ENCODE data around the gene PADI3.
A peak's percentile ranks its signal among the peaks of the same experiment; 100 is the strongest.
"Not testable (repeated sequence)": the region's sequence is repeated elsewhere in the genome, so short reads cannot be mapped to it uniquely, and the experiment has no call there.

PADI3 gene

DNA sequence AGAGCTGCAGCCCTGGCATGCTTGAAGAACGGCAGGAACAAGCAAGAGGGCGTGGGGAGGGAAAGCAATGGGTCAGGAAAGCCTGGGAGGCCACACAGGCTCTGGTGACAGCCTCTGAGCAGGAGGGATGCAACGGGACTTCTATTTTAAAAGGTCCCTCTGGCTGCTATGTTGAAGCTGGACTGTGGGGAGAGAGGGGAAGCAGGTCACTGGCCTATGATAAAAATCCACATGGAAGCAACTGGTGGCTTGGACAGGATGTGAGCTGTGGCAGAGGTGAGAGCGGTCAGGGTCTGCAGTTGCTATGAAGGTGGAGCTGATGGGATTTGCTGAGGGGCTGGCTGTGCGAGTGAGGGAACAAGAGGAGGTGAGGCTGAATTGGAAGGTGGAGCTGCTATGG is 32.8 kb upstream of the PADI3 start:
- no peak for DNase-seq

DNA sequence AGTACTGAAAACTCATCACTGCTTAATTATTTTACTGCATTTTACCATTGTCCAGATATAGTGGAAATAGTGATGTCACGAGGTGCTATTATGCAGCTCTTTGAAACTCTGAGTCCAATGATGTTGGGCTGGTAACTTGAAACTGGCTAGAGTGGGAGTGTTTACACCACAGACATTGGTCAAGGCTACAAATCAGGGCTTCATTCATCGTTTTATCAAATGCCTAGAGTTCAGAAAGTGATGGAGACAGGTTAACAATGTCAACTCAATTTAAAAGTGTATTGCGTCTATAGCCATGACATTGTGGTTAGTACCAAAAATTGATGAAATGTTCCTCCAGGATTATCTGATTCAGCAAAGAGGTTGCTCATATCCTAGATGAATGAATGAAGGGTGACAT is 31.3 kb upstream of the PADI3 start:
- no peak for DNase-seq

DNA sequence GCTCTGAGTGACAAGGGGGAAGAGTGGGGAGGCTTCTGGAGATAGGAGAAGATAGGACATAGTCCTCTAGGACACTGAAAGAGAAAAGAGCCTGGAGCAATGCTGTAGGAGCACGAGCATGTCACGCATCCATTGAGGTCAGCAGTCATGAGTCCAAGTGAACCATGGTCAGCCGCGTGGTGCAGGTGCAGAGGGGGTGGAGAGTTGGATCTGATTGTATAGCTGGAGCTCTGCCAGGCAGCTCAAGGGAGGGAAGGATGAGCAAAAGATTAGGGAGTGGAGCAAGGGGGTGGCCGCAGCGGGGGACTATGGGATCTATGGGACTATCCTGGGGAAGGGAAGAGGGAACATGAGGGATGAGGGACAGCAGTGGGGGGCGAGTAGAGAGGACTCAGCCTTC is 30.0 kb upstream of the PADI3 start:
- no peak for DNase-seq

DNA sequence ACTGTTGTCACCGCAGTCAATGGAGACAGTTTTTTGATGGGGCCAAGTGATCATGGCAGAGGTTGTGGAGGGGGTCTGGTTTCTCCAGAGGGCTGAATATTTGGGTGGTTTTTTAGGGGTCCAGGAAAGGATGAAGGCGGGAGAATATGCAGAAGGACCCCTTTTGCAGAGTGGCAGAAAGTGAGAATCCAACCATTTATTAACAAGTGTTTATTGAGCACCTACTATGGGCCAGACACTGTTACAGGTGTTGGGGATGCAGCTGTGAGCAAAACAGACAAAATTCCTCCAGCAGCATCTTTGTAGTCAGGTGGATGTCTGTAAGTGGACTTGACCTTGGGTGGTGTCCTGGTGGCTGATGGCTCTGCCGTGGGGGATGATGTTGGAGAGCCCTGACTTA is 28.6 kb upstream of the PADI3 start:
- no peak for DNase-seq

DNA sequence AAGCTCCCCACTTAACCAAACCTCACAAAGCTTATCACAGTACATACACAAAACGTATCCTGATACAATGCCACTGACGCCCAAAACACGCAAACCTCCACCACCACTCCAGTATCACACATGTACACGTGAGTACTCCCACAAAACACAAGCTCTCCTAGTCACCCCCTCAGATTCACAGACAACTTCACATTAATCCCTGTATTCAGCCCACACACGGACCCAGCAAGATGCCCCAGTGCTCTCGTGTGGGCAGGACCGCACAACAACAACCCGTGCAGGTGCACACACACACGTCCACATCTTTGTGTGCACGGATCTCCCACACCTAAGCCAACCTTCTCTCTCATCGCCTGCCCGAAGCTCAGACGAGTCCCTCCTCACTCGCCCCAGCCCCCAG is 26.3 kb upstream of the PADI3 start:
- DNase-seq, result no peak

DNA sequence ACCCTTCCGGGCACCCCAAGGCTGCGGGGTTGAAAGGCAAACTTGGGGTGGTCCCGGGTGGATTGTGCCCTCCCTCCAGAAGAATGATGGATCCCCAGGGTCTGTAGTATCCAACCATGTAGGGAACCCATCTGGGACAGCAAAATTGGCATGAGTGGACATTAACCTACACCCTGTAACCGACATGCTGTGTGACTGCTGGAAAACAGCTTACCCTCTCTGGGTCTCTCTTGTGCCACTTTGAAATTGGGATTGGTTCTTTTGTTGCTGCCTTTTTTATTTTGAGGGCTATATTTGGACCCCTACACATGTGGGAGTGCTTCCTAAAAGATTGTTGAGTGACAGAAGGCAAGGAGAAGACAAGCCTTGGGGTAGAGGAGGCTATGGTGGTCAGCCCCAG is 24.5 kb upstream of the PADI3 start:
- no peak for DNase-seq

DNA sequence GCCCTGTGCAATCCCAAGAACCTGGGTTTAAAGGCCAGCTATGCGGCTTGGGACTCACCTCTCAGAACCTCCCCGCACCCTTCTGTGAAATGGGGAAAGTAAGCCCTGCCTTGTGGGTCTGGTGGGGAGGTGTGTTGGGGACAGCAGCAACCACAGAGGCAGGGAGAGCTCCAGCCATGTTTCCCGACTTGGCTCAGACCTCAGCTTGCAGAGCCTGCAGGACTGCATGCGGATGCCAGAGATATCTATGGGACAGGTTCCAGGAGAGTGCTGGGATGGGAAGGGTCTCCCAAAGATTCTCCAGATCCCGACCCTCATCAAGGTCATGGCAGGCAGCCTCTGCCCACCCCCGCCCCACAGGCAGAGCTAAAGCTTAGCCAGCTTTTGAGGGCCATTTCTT is 23.8 kb upstream of the PADI3 start:
- DNase-seq, result no peak

DNA sequence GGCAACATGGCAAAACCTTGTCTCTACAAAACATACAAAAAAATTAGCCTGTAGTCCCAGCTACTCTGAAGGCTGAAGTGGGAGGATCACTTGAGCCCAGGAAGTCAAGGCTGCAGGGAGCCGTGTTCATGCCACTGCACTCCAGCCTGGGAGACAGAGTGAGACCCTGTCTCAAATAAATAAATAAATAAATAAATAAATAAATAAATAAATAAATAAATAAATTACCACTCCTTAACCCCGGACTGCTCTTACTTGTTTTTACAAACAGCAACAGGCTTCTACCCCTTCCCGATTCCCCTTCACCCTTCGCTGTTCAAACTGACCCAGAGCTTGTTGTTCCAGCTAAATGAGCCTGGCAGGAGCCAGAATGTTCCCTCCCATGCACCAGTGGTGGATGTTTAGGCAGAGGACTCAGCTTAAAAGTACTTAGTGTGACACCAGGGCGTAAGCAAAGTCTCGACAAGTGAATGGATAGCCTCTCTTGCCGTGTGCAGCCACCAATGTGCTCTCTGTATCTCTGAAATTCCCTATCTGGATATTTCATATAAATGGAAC is 21.5 kb upstream of the PADI3 start:
- DNase-seq, result no peak

DNA sequence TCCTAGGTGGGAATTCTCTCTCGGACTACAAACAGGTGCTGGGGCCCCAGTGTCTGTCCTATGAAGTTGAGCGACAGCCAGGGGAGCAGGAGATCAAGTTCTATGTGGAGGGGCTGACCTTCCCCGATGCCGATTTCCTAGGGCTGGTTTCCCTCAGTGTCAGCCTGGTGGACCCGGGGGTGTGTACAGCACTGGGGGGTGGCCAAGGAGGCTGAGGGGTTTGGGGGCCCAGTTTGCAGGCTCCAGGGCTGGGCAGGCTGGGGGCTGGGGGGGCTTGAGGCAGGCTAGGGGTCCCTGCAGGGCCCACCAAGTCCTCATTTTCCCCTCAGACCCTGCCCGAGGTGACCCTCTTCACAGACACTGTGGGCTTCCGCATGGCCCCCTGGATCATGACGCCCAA is 20.3 kb upstream of the PADI3 start:
- no peak for DNase-seq

DNA sequence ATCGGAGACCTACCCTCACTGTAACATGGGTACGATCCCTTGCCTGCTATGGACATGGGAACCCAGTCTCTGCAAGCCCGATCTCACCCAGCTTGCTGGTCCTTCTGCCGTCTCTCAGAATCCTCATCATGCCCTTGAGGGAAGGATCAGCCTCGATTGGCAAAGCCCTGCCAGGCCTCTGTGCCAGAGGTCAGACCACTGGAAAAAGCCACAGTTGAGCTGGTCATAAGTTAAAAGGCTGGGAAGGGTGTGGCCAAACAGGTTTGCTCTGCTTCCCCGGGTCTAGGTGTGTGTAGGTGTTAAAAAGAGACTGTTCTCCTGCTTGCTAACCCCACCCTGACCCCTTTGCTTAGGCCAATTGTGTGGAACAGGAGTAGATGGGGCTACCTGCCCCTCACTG is 19.5 kb upstream of the PADI3 start:
- DNase-seq, result no peak

DNA sequence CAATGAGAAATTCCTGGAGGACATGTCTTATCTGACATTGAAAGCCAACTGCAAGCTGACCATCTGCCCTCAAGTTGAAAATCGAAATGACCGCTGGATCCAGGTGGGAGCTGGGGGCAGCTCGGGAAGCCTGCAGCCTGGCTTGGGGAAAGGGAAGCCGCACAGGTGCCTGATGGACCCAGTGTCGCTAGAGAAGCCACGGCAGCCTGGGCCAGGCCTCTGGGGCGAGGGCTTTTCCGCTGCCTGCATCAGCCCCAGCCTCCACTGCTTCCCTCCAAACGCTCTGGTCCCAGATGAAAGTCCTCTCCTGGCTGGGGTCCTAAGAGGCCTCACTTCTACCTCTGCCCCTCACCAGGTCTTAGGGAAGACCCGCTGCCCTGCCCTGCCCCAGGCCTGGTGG is 18.8 kb upstream of the PADI3 start:
- DNase-seq, result no peak

DNA sequence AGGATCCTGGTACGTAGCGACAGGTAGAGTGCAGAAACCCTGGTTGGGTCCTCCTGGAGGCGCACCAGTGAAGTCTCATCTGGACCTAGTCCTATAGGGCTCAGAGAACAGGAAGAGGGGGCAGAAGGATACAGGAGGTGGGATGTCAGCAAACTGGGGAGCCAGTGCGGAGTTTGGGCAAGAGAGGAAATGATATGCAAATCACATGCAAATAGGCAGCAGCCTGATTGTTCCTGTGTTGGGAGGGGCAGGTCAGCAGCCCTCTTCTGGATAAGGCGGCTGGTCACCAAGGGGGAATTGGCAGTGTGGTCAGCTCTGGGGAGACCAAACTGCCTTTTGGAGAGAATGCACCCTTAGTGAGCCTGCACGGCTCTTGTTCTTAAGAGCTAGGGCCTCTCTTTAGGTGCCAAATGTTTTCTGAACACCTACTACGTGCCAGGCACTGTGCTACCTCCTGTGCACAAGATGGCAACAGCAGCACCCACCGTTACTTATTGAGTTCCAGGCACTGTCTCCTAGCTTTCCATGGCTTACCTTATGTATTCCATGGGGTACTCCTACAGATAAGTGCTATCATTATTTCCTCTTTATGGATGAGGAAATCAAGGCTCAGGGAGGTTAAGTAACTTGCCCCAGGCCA is 18.1 kb upstream of the PADI3 start:
- no peak for DNase-seq

DNA sequence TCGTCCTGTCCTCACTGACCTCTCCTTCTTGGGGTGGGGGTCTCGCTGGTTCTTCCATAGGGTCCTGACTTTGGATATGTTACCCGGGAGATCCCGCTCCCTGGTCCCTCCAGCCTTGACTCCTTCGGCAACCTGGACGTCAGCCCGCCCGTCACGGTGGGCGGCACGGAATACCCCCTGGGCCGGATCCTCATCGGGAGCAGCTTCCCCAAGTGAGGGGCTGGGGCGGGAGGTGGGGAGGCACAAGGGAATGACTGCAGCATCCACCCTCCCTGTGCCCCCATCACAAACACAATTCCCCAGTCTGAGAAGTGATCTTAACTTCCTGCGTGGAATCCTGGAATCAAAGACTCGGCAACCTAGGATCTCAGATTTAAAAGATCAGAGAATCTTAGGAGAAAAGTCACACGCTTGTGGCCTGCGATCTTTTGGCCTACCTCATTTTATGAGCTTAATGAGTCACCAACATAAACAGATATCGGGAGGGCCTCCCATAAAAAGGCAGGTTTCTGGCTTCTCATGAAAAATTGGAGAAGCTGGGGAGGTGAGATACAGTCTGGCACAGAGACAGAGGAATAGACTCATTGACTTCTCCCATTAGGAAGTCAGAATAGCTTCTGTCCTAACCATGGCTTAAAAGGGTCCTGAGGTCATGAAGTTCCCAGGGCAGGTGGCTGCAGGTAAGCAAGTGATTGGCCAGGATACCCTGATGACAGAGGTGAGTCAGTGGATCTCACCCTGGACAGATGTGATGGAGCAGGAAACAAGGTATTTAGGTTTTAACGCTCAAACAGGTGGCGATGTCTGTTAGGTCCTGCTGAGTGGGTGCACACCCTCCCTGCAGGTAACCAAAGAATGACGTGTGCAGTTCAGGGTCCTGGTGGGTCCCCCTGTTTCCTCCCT is 15.9 kb upstream of the PADI3 start:
- no peak for DNase-seq

DNA sequence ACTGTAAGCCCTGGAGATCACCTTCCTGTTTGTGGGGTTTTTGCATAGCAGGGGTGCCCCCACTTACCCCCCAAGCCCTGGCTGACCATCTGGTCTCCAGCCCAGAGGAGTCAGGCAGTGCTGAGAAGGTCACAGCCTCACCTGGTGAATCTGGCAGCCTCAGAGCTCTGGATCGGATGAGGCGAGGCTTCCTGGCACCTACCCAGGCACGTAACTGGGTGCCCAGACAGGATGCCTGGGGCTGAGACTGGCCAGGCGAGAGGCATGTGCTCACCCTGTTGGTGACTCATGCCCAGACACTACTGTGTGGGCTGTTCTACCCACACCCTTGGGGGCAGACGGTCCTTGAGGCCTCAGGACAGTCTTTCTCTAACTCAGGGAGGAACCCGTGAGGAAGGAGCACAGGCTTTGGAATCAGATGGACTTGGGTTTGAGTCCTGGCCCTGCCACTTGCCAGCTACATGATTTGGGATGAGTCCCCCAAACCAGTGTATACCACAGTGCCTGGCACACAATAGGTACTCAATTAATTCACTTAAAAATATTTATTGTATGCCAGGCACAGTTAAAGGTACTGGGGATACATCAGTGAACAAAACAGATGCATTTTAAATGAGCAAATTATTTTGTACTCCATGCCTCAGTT is 15.1 kb upstream of the PADI3 start:
- DNase-seq, result no peak

DNA sequence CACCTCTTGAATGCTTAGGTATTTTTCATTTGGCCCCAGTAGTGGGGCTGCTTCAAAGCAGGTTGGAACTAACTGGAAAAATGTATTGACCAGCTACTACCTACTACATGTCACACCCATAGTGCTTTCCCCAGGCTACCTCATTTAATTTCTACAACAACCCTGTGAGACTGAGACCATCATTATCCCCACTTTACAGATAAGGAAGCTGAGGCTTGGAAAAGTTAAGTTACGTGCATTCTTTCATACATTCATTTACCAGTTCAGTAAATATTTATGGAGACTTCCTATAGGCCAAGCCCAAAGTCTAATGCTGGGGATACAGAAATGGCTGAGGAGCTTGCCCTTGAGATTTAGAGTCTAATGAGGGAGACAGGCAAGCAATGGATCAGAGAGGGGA is 14.5 kb upstream of the PADI3 start:
- no peak for DNase-seq

DNA sequence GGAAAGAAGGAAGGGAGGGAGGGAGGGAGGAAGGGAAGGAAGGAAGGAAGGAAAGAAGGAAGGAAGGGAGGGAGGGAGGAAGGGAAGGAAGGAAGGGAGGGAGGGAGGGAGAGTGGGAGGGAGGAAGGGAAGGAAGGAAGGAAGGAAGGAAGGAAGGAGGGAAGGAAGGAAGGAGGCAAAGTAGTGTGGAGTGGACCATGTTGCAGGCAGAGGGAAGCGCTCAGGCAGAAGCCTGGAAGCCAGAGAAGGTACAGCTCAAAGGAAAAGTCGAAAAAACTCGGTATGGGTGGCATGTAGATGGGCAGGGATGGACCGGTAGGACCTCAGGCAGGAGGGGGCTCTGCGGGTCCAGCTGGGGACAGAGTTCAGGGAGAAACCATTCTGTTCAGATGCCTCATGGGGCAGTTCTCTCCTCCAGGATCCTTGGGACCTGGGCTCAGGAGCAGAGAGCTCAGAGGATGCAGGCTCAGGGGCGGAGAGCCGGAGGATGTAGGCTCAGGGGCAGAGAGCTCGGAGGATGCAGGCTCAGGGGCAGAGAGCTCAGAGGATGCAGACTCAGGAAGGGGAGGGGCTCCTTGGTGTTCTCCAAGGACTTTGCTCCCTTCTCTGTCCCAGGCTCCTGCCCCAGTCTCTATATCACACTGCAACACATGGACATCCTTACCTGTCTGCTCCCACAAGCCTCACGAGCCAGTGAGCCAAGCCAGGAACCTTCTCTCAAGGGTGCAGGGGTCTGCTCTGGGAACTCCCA is 13.6 kb upstream of the PADI3 start:
- no peak for DNase-seq

DNA sequence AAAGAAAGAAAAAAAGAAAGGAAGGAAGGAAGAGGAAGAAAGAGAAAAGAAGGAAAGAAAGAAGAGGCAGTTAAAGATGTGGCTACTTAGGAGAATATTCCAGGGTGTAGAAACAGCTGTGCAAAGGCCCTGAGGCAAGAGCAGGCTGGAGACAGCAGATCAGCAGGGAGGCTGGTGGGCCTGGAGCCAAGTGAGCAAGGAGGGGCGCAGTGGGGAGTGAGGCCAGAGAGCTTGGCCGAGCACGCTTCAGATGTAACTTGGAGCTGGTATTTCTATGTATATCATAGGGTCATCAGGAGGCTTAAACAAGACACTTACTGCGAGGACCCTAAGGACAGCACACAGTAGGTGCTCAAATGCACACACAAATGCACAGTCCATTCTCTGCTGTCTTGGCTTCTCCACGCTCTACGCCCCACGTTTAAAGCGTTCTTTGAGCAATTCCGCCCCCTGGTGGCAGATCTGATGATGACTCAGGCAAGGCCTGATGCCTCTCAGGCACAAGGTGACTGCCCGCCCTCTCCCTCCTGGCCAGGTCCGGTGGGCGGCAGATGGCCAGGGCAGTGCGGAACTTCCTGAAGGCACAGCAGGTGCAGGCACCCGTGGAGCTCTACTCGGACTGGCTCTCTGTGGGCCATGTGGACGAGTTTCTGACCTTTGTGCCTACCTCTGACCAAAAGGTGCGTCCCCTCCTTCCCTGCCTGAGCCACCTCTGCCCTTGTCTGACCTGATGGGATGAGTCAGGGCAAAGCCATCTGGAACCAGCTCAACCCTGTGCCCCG is 11.9 kb upstream of the PADI3 start:
- peak; percentile 52 to 86 (median 71) for DNase-seq

DNA sequence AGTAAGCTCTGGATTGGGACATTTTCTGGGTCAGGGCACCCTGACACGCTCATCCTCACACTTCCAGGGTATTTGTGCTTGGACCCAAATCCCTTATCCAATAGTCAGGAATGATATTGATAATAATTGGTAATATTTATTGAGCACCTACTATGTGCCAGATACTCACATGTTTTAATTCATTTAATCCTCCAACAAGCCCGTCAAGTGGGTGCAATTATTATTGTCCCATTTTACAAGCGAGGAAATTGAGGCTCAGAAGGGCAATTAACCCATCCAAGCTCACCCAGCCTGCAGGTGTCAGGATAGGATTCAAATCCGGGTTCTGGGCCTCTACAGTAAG is 11.4 kb upstream of the PADI3 start:
- DNase-seq, result no peak

DNA sequence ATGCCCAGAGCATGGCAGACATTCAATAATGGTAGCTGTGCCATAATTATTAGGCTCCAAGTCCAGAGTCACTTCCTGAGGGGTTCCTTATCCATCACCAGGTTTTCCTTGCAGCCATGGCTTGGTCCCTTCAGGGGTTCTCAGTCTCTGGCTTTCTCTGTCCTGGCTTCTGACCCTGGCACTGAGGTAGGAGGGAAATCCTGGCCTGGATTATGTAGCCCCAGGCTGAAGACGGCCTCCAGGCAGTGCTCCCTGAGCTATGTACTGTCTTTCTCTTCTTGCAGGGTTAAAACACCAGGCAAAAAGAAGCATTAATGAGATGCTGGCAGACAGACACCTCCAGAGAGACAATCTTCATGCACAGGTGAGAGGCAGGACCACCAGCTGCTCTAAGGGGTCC is 9.5 kb upstream of the PADI3 start:
- peak in 1 of 5 experiments; percentile 34 for DNase-seq

DNA sequence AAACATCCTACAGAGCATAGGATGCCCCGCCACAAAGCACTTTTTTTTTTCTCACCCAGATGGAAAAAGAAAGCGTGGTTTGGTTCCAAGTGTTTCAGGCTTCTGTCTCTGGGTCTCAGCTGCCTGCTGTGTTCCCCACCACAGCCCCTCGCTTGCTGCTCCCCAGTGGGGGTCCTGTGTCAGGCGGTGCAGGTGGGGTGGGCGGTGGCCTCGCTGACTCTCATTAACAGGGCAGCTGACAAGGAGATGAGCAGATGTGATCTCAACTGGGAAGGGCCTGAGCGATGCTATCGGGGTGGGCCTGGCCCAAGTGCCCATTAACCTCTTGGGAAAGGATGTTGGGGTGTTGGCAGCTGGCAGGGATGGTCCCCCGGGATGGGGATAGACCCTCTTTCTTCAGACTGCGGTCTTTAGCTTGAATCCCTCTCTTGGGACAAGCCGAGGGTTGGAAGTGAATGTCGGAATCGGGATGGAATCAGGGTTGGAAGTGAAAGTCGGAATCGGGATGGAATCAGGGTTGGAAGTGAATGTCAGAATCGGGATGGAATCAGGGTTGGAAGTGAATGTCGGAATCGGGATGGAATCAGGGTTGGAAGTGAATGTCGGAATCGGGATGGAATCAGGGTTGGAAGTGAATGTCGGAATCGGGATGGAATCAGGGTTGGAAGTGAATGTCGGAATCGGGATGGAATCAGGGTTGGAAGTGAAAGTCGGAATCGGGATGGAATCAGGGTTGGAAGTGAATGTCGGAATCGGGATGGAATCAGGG is 7.7 kb upstream of the PADI3 start:
- DNase-seq, result not testable (repeated sequence)

DNA sequence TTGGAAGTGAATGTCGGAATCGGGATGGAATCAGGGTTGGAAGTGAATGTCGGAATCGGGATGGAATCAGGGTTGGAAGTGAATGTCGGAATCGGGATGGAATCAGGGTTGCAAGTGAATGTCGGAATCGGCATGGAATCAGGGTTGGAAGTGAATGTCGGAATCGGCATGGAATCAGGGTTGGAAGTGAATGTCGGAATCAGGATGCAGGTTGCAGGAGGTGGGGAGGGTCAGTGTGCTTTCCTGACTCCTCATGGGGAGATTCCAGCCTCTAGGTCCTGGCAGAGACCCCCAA is 7.2 kb upstream of the PADI3 start:
- DNase-seq, result not testable (repeated sequence)

DNA sequence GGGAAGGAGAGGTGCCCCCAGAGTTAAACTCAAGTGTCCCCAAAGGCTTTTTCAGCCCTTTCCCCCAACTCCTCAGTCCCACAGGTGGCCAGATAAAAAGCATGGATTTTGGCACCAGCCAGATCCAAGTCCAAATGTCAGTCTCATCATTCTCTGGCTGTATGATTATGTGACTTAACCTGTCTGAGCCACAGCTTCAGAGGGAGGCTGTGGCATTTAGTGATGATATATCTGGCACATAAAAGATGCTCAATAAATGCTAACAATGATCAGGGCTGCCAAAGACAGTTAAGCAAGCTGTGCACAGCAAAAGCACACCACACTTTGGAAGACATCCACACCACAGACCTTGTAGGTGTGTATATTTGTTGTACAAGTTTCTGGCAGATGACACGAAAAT is 5.6 kb upstream of the PADI3 start:
- no peak for DNase-seq

Measured in T-helper 2 cell (primary cell).